Neural progenitor cell (in vitro differentiated cells): ENCODE results near the gene FAM53C.

ENCODE experiments used
- EZH2 ChIP-seq: fragments of 200-600 bp; sonication (generic); IDR thresholded peaks from 2 replicates; pipeline ENCODE4 v1.6.1; 2017; ENCODE audit warnings: antibody characterized with exemption, mild to moderate bottlenecking, moderate library complexity
- EZH2phosphoT487 ChIP-seq: fragments of 200-600 bp; sonication (generic); IDR thresholded peaks from 2 replicates; pipeline ENCODE4 v1.6.1; 2017; ENCODE audit warnings: antibody characterized with exemption
- TF ChIP-seq, protein P1 (sequence below): fragments of 200-600 bp; sonication (generic); IDR thresholded peaks from 2 replicates; pipeline ENCODE4 v1.5.1; 2017; ENCODE audit warnings: antibody characterized with exemption, mild to moderate bottlenecking

DNA sequence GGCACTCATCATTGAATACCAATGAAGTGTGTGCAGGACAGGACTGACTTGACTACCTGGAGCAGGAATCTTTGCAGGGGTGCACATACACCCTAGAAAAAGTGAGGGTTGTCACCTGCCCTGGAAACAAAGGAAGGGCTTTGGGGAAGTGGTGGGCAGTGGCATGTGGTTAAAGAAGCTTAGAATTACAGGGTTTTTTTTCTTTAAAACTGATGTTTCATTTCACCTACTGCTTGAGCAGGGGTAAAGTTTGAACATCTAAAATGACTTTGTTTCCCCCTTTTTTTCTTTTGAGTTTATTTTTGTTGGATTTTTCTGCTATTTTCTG lies 12.5 kb downstream of the FAM53C start:
- TF ChIP-seq, protein P1, sequence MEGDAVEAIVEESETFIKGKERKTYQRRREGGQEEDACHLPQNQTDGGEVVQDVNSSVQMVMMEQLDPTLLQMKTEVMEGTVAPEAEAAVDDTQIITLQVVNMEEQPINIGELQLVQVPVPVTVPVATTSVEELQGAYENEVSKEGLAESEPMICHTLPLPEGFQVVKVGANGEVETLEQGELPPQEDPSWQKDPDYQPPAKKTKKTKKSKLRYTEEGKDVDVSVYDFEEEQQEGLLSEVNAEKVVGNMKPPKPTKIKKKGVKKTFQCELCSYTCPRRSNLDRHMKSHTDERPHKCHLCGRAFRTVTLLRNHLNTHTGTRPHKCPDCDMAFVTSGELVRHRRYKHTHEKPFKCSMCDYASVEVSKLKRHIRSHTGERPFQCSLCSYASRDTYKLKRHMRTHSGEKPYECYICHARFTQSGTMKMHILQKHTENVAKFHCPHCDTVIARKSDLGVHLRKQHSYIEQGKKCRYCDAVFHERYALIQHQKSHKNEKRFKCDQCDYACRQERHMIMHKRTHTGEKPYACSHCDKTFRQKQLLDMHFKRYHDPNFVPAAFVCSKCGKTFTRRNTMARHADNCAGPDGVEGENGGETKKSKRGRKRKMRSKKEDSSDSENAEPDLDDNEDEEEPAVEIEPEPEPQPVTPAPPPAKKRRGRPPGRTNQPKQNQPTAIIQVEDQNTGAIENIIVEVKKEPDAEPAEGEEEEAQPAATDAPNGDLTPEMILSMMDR, result no peak
- no peak for TF ChIP-seq EZH2
- no peak for TF ChIP-seq EZH2phosphoT487
